ENCODE results near the gene CARHSP1. TPM values are rescaled to one million over a fixed set of nuclear protein-coding genes. Genes with fewer than 3 reads are reported as not detected.
"Not testable (repeated sequence)": the region's sequence is repeated elsewhere in the genome, so short reads cannot be mapped to it uniquely, and the experiment has no call there.

Gene CARHSP1
- polyA plus RNA-seq, 1 donor (not counting 4 experiments of a cell fraction or from before 2014, with no cell fraction given) = 61.9 TPM

DNA sequence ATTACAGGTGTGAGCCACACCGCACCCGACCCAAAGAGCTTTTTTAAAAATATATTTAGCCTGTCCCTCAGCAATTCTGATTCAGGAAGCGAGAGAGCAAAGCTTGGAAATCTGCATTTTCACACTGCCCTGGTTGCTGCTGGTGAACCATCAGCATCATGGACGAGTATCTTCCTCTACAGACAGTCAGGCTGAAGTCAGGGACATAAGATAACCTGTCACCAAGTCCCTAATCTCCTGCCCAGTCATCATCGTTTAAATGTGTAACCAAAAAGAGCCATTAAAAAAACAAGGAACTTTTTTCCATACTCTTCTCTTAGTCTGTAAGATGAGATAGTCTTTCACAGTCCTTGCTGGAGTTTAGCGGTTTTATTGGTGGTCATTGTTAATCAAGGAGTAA is 64.5 kb downstream of the CARHSP1 start:
- Histone ChIP-seq H2AFZ (ENCODE audit: control insufficient read depth, low read length) (no peak overlapping the region), H4K20me1 (ENCODE audit: control insufficient read depth, extremely low read depth, insufficient read depth, low read length) (peaks cover 10% of the 10 kb centered on the region), H3K27ac (ENCODE audit: control insufficient read depth, insufficient read depth, low read length) (no peak overlapping the region), H3K9me1 (ENCODE audit: control insufficient read depth, extremely low read depth, insufficient read depth, low read length) (peaks cover 2% of the 10 kb centered on the region), H3K9ac (ENCODE audit: control insufficient read depth, extremely low read depth, insufficient read depth, low read length) (no peak overlapping the region), H3K4me2 (ENCODE audit: control insufficient read depth, extremely low read depth, insufficient read depth, low read depth, low read length) (no peak overlapping the region), H3K79me2 (ENCODE audit: control insufficient read depth, insufficient read depth, low read length) (peaks cover 74% of the 10 kb centered on the region), H3K36me3 (ENCODE audit: control insufficient read depth in 2 of 2, extremely low read depth in 1 of 2, insufficient read depth in 2 of 2, low read length in 2 of 2) (peaks cover 32 to 54% of the 10 kb centered on the region in 2 experiments), H3K27me3 (ENCODE audit: control insufficient read depth, extremely low read depth, insufficient read depth, low read length) (no peaks in the 10 kb centered on the region), H3K9me3 (ENCODE audit: control insufficient read depth, low read depth, low read length) (no peaks in the 10 kb centered on the region), H3K4me1 (ENCODE audit: control insufficient read depth, extremely low read depth, insufficient read depth, low read length) (peaks cover 5% of the 10 kb centered on the region), H3K4me3 (ENCODE audit: control insufficient read depth in 2 of 3, extremely low read depth in 1 of 3, insufficient read depth in 2 of 3, low read depth in 1 of 3, low read length in 3 of 3) (no peak overlapping the region)
- dilution Hi-C loops (cut with MboI; ENCODE audit: extremely low pct_ligation_motif_present, low sequenced_read_pairs) = no loop called here
- TF ChIP-seq, protein P1, sequence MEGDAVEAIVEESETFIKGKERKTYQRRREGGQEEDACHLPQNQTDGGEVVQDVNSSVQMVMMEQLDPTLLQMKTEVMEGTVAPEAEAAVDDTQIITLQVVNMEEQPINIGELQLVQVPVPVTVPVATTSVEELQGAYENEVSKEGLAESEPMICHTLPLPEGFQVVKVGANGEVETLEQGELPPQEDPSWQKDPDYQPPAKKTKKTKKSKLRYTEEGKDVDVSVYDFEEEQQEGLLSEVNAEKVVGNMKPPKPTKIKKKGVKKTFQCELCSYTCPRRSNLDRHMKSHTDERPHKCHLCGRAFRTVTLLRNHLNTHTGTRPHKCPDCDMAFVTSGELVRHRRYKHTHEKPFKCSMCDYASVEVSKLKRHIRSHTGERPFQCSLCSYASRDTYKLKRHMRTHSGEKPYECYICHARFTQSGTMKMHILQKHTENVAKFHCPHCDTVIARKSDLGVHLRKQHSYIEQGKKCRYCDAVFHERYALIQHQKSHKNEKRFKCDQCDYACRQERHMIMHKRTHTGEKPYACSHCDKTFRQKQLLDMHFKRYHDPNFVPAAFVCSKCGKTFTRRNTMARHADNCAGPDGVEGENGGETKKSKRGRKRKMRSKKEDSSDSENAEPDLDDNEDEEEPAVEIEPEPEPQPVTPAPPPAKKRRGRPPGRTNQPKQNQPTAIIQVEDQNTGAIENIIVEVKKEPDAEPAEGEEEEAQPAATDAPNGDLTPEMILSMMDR (optimal IDR thresholded peaks at IDR 0.05 in 1 of 3, IDR thresholded peaks at IDR 0.05 in 1 of 3, conservative IDR thresholded peaks at IDR 0.05 in 1 of 3; ENCODE audit: extremely low read depth in 1 of 3, insufficient read depth in 2 of 3, low read length in 3 of 3) = no peak
- no peak for TF ChIP-seq EZH2 (IDR thresholded peaks at IDR 0.05; ENCODE audit: low read length)
- FAIRE-seq (no peak), DNase-seq (ENCODE audit: low read depth, low spot score) (no peak)

DNA sequence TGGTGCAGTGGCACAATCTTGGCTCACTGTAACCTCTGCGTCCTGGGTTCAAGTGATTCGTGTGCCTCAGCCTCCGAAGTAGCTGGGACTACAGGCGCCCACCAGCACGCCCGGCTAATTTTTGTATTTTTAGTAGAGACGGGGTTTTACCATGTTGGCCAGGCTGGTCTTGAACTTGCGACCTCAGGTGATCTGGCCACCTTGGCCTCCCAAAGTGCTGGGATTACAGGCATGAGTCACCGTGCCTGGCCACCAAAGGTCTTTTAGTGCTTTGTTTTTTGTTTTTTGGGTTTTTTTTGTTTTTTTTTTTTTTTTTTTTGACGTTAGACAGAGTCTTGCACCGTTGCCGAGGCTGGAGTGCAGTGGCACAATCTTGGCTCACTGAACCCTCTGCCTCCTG is 65.1 kb downstream of the CARHSP1 start:
- dilution Hi-C loops (cut with MboI; ENCODE audit: extremely low pct_ligation_motif_present, low sequenced_read_pairs); H3K27ac ChIP-seq (ENCODE audit: control insufficient read depth, insufficient read depth, low read length); FAIRE-seq; H3K27me3 ChIP-seq (ENCODE audit: control insufficient read depth, extremely low read depth, insufficient read depth, low read length); H2AFZ ChIP-seq (ENCODE audit: control insufficient read depth, low read length); DNase-seq (ENCODE audit: low read depth, low spot score); H3K4me3 ChIP-seq (ENCODE audit: control insufficient read depth in 2 of 3, extremely low read depth in 1 of 3, insufficient read depth in 2 of 3, low read depth in 1 of 3, low read length in 3 of 3); H4K20me1 ChIP-seq (ENCODE audit: control insufficient read depth, extremely low read depth, insufficient read depth, low read length); H3K9ac ChIP-seq (ENCODE audit: control insufficient read depth, extremely low read depth, insufficient read depth, low read length); H3K9me3 ChIP-seq (ENCODE audit: control insufficient read depth, low read depth, low read length); H3K9me1 ChIP-seq (ENCODE audit: control insufficient read depth, extremely low read depth, insufficient read depth, low read length); H3K4me2 ChIP-seq (ENCODE audit: control insufficient read depth, extremely low read depth, insufficient read depth, low read depth, low read length): not testable (repeated sequence)
- H3K79me2 ChIP-seq (ENCODE audit: control insufficient read depth, insufficient read depth, low read length) = peaks cover 78% of the 10 kb centered on the region
- peaks cover 29 to 52% of the 10 kb centered on the region in 2 experiments for H3K36me3 ChIP-seq (ENCODE audit: control insufficient read depth in 2 of 2, extremely low read depth in 1 of 2, insufficient read depth in 2 of 2, low read length in 2 of 2)
- H3K4me1 ChIP-seq (ENCODE audit: control insufficient read depth, extremely low read depth, insufficient read depth, low read length) = peaks cover 11% of the 10 kb centered on the region

Other genes with a start within 250 kb of the CARHSP1 start
- 21.9 to 33.1 TPM (median 31.1 TPM) in 3 replicates for gene METTL22, start 247.3 kb downstream of the CARHSP1 start, polyA plus RNA-seq
- 11.8 to 16.8 TPM (median 13.7 TPM) in 3 replicates for gene ABAT, start 194.4 kb downstream of the CARHSP1 start, polyA plus RNA-seq
- gene TMEM186, start 71.4 kb downstream of the CARHSP1 start, polyA plus RNA-seq = 7.8 to 9.8 TPM (median 8.1 TPM) in 3 replicates
- 30.2 to 48.6 TPM (median 38.6 TPM) in 3 replicates for gene PMM2, start 71.2 kb downstream of the CARHSP1 start, polyA plus RNA-seq
- not detected in 3 replicates for gene LITAFD, start 13.3 kb upstream of the CARHSP1 start, polyA plus RNA-seq
- 25.4 to 63.4 TPM (median 36.5 TPM) in 3 replicates for gene USP7, start 94.9 kb upstream of the CARHSP1 start, polyA plus RNA-seq
- gene HAPSTR1, start 222.6 kb upstream of the CARHSP1 start, polyA plus RNA-seq = 34.0 to 46.5 TPM (median 36.7 TPM) in 3 replicates